ENCODE measurements around the gene ZDHHC8.
A peak's percentile ranks its signal among the peaks of the same experiment; 100 is the strongest.
"Not testable (repeated sequence)": the region's sequence is repeated elsewhere in the genome, so short reads cannot be mapped to it uniquely, and the experiment has no call there.

ZDHHC8 gene

GRCh38 chr22:20147237-20147988 lies 15.8 kb downstream of the ZDHHC8 start:
- no peak for DNase-seq

- no peak for DNase-seq
Measured at GRCh38 chr22:20148414-20148813, 16.8 kb downstream of the ZDHHC8 start.

- DNase-seq: no peak
Measured at GRCh38 chr22:20149257-20150250, 17.9 kb downstream of the ZDHHC8 start.

GRCh38 chr22:20150381-20151275 lies 19.0 kb downstream of the ZDHHC8 start, which contains the start of gene CCDC188:
CCDC188 (minus strand) TSS chr22:20151055; CDS start chr22:20150986, 69 bp downstream.
- no peak for DNase-seq

- no peak for DNase-seq
Measured at GRCh38 chr22:20151276-20151588, 19.6 kb downstream of the ZDHHC8 start.

GRCh38 chr22:20152464-20152890 lies 20.9 kb downstream of the ZDHHC8 start:
- no peak for DNase-seq

- no peak for DNase-seq
Measured at GRCh38 chr22:20153945-20154344, 22.3 kb downstream of the ZDHHC8 start.

GRCh38 chr22:20154602-20155187 lies 23.1 kb downstream of the ZDHHC8 start:
- peak; percentile 12 to 25 for DNase-seq

GRCh38 chr22:20155330-20156041 lies 23.9 kb downstream of the ZDHHC8 start:
- peak; percentile 71 to 81 for DNase-seq

GRCh38 chr22:20156042-20156389 lies 24.4 kb downstream of the ZDHHC8 start:
- DNase-seq: no peak

- DNase-seq: peak; percentile 59 to 60
Measured at GRCh38 chr22:20156611-20157429, 25.2 kb downstream of the ZDHHC8 start.

- DNase-seq: no peak
Measured at GRCh38 chr22:20157430-20158183, 26.0 kb downstream of the ZDHHC8 start.

- no peak for DNase-seq
Measured at GRCh38 chr22:20158391-20159036, 26.9 kb downstream of the ZDHHC8 start.

- DNase-seq: no peak
Measured at GRCh38 chr22:20159076-20159475, 27.5 kb downstream of the ZDHHC8 start.

- not testable (repeated sequence) for DNase-seq
Measured at GRCh38 chr22:20159531-20159930, 27.9 kb downstream of the ZDHHC8 start.

GRCh38 chr22:20160041-20160440 lies 28.4 kb downstream of the ZDHHC8 start:
- no peak for DNase-seq

GRCh38 chr22:20164863-20165262 lies 33.3 kb downstream of the ZDHHC8 start:
- no peak for DNase-seq

GRCh38 chr22:20165421-20165820 lies 33.8 kb downstream of the ZDHHC8 start:
- DNase-seq: no peak

- no peak for DNase-seq
Measured at GRCh38 chr22:20165913-20166312, 34.3 kb downstream of the ZDHHC8 start.

GRCh38 chr22:20166703-20167102 lies 35.1 kb downstream of the ZDHHC8 start:
- DNase-seq: no peak

All from NCI-H2081 (cell line).